ENCODE results near the gene DEPDC5. TPM values are rescaled to one million over a fixed set of nuclear protein-coding genes. Genes with fewer than 3 reads are reported as not detected.

DEPDC5 gene
- total and polyA plus RNA-seq, 9 of the 15 experiments (the other 6 are each of a cell fraction or from before 2014, with no cell fraction given), result 2.3 to 12.3 (median 10.7) TPM

GRCh38 chr22:31950226-31950625 lies 196.4 kb downstream of the DEPDC5 start:
- H3K9ac ChIP-seq (ENCODE audit: insufficient read depth in 1 of 2, low read depth in 2 of 2, low read length in 2 of 2), result peak overlapping the region; percentile 12 to 23; a peak in 2 of 4 replicates
- no peak overlapping the region for H3K4me3 ChIP-seq
- FAIRE-seq, result no peak
- H3K4me1 ChIP-seq (replicated peaks in 1 of 2; ENCODE audit: control insufficient read depth in 2 of 2, insufficient read depth in 2 of 2, low read length in 2 of 2), result peaks cover 7 to 17% of the 10 kb centered on the region in 2 experiments; a peak in 3 of 5 replicates
- no peaks in the 10 kb centered on the region for H3K9me3 ChIP-seq (replicated peaks; ENCODE audit: control insufficient read depth, insufficient read depth, low read depth, low read length)
- in situ Hi-C loops (cut with MboI), result no loop called here
- peaks cover 39% of the 10 kb centered on the region for H4K20me1 ChIP-seq (replicated peaks; ENCODE audit: control insufficient read depth, insufficient read depth, low read length)
- intact Hi-C loops (cut with micrococcal nuclease), result no loop called here
- H3K79me2 ChIP-seq (ENCODE audit: control insufficient read depth, insufficient read depth, low read length), result peaks cover 100% of the 10 kb centered on the region
- ChIA-PET CTCF (ENCODE audit: low intra/inter-chr PET ratio) (interaction anchor here (0.6 kb wide), 1 partner anchor 221 kb away, joined by 6 read pairs; no protein-coding TSS in a partner anchor), POLR2A (interaction anchor here (1.0 kb wide), 1 partner anchor 312 kb away, joined by 3 read pairs; no protein-coding TSS in a partner anchor)
- no peak for DNase-seq (ENCODE audit: extremely low read depth in 1 of 4, low spot score in 3 of 4)
- peaks cover 95% of the 10 kb centered on the region for H3K36me3 ChIP-seq (ENCODE audit: control insufficient read depth, insufficient read depth, low read length)
- peak overlapping the region; percentile 18; the same call in 1 of the 3 replicates for H3K27ac ChIP-seq (ENCODE audit: extremely low read depth, low read depth, low read length)
- WGBS (ENCODE audit: insufficient coverage, low coverage, missing lambda C conversion rate), result 75% methylated on average over 4 of the region's 4 CpGs
- no TSS peak for BruUV-seq (replicated peaks)
- H3K4me2 ChIP-seq (ENCODE audit: insufficient read depth, low read length), result no peak overlapping the region; the same call in 1 of the 2 replicates
- no peak for ATAC-seq
- H3K27me3 ChIP-seq (ENCODE audit: control insufficient read depth in 2 of 2, insufficient read depth in 2 of 2, low read length in 2 of 2), result no peaks in the 10 kb centered on the region
- no peak overlapping the region for H2AFZ ChIP-seq (ENCODE audit: low read depth, low read length)
- H3K9me1 ChIP-seq (ENCODE audit: control insufficient read depth, insufficient read depth, low read length), result peaks cover 10% of the 10 kb centered on the region
- TF ChIP-seq CTBP1 (IDR thresholded peaks at IDR 0.05; ENCODE audit: borderline replicate concordance) (no peak), ZBTB12 (CRISPR knock-in tag; IDR thresholded peaks at IDR 0.05) (no peak), UBTF (IDR thresholded peaks at IDR 0.05; ENCODE audit: borderline replicate concordance in 1 of 2, low read depth in 2 of 2, low read length in 2 of 2) (no peak), SNIP1 (IDR thresholded peaks at IDR 0.05; ENCODE audit: low read depth) (no peak), U2AF2 (optimal IDR thresholded peaks at IDR 0.05; ENCODE audit: low read depth, low read length) (no peak), HNRNPUL1 (IDR thresholded peaks at IDR 0.05; ENCODE audit: low read length) (no peak), EHMT2 (IDR thresholded peaks at IDR 0.05) (no peak), ZNF644 (tag; IDR thresholded peaks at IDR 0.05; ENCODE audit: low read depth) (no peak), TFAP4 (CRISPR knock-in tag; IDR thresholded peaks at IDR 0.05; ENCODE audit: borderline replicate concordance) (no peak), MEIS2 (IDR thresholded peaks at IDR 0.05; ENCODE audit: partially characterized antibody) (no peak), LEF1 (IDR thresholded peaks at IDR 0.05) (no peak), ZSCAN32 (CRISPR knock-in tag; IDR thresholded peaks at IDR 0.05) (no peak), BRF1 (IDR thresholded peaks at IDR 0.05; ENCODE audit: borderline replicate concordance, extremely low read depth, insufficient read length) (no peak), ZNF77 (CRISPR knock-in tag; IDR thresholded peaks at IDR 0.05) (no peak), ZNF24 (IDR thresholded peaks at IDR 0.05) (no peak), HMG20A (CRISPR knock-in tag; conservative IDR thresholded peaks at IDR 0.05) (no peak), ZBTB5 (IDR thresholded peaks at IDR 0.05) (no peak), THAP7 (CRISPR knock-in tag; IDR thresholded peaks at IDR 0.05) (no peak)

All from K562 (cell line).